AG20443 (cell line): ENCODE data around the gene KCNH1.

Source experiments
- DNase-seq: peaks from one replicate; pipeline ENCODE4 v3.0.0; 2012; ENCODE audit warnings: low spot score, mixed read lengths

Gene KCNH1

GRCh38 chr1:210878564-210878963 lies 255.4 kb downstream of the KCNH1 start:
- no peak for DNase-seq

GRCh38 chr1:210876275-210876674 lies 257.7 kb downstream of the KCNH1 start:
- no peak for DNase-seq

DNA sequence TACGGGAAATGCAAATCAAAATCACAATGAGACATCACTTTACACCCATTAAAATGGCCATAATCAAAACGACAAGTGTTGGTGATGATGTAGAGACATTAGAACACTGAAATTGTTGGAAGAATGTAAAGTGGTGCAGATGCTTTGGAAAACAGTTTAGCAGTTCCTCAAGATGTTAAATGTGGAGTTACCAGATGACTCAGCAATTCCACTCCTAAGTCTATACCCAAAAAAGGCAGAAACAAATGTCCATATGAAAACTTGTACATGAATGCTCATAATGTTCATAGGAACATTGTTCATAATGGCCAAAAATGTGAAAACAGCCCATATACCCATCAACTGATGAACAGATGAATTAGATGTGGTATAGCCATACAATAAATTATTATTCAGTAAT lies 267.4 kb downstream of the KCNH1 start:
- no peak for DNase-seq

DNA sequence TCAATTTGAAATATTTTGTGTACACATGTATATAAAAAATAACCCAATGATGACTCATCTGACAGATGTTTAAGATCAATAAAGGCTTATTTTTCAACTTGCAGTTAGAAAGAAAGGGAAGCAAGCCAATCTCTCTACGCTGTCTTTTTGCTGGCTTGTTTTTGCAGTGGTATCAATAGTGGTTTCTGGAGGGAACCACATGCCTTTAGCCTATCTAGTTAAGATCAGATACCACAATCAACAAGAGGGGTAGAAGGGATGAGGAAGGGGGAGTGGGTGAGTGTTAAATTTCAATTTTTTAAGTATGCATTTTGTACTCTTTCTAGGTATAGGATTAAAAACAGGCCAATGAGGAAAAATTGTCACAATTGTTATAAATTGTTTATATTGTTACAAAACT lies 276.2 kb downstream of the KCNH1 start:
- no peak for DNase-seq

DNA sequence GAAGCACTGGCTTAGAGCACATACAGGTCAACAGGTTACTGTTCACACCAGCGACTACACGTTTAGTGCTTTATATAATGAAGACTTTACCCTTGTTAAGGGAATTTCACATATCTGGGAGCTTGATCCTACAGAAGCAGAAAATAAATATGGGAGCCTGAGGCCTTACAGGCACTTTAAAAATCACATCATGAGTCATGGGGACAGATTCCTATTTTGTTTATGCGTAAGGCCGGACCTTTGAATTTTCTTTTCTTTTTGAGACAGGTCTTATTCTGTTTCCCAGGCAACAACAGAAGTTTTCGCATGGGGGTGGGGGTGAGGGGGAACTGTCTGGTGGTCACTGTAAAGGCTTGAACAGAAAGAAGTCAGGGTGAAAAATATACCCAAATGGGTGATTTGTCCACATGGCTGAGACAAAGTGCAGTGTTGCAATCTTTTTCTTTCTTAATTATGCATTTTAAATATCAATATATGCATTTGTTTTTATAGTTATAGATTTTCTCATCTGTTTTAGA lies 276.7 kb downstream of the KCNH1 start:
- no peak for DNase-seq

DNA sequence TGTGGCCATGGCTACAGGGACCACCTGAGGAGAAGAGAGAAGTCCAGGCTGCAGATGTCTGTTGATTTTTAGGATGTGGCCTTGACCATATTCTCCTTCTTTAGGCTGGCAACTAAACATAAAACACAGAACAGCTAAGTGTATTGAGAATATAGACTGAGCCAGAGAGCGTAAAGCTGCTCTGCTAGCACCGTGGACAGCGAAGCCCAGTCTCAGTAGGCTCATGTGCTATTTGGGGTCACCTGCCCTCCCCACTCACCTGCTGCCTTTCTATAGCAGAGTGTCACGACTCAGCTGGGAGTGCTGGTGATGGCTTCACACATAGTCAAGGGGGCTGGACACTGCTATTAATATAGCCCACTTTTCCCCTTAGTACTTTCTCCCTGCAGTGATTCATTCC lies 278.5 kb downstream of the KCNH1 start:
- DNase-seq: no peak

- DNase-seq: no peak
Observed at GRCh38 chr1:210853276-210853675, 280.7 kb downstream of the KCNH1 start.

DNA sequence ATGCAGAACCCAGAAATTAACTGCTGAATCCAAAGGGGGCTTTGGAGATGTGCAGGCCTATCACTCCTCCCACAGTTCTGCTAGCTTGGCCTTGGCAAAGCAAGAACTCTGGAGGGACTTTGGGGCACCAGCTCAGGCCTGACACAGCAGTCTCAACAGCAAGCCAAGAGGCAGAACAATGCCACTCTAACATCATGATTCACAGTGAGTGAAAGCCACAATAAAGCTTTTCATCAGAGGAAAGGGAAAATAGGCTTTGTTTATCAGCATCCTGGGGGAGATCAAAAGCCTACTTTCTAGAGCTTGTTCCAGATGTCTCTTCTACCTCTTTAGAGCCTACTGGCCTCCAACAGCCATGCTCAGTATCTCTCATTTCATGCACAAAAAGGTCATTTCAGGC lies 283.4 kb downstream of the KCNH1 start:
- DNase-seq: no peak

DNA sequence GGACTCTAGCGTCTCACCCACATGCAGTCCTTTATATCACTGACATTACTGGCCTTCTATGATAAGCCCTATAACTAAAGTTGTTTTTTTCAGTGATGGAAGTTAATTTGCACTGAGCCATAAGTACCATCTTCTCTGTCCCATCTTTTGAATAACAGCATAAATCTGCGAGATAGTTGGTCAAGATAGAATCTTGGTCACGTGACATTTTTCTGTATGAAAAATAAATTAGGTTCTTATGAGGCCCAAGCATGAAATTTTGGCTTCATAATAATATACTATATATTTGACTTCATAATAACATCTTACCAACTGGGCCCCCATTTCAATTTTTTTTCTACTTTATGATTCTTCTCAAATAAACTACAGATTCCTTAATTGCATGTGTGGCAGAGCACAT lies 285.5 kb downstream of the KCNH1 start:
- DNase-seq: no peak

DNA sequence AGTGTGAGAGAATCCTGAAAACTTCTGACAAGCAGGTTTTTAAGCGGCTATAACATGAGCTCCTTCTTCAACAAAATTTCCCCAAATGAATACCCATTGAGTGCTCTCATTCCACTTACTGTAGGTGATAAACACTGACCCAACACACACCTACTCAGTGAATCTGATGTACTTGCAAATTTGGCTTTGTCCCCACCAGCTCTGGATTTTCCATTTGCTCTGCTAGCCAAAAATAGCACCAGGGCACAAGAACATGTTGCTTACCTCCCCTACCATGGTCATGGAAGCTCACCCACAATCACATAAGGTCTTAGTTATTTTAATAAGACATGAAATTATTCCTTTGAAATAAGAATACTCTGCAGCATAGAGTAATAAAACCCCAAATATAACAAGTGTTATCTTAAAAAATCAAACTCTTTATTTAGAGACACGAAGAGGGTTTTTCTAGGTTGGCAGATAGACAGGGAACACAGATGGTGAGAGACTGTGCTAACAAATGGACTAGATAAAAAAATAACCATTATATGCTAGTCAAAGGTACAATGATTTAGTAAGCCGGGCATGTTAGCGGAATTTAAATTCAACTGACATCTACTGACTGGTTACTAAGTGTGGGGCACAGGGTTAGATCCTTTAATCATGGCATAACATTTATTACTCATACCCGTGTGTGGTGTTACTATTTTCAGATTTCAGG lies 291.9 kb downstream of the KCNH1 start:
- no peak for DNase-seq

- DNase-seq: no peak
Observed at GRCh38 chr1:210830034-210831028, 303.6 kb downstream of the KCNH1 start.

- no peak for DNase-seq
Observed at GRCh38 chr1:210828996-210829596, 304.9 kb downstream of the KCNH1 start.

- no peak for DNase-seq
Observed at GRCh38 chr1:210827481-210827880, 306.5 kb downstream of the KCNH1 start.

DNA sequence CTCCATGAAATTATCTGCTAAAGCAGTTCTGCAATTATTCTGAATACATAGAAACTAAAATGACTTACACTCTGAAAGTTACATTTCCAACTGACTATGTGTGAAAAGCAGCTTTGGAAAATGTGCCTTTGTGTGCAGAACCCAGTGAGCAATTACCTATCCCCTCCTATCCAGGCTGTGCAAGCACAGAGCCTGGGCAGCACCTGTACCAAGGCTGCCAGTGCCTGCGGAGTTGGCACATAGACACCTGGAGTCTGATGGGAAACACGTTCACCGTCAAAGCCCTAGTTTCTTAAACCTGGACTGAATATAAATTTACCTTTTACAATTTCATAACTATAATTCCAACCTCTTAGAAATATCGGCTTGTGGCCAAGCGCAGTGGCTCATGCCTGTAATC lies 307.3 kb downstream of the KCNH1 start:
- no peak for DNase-seq

GRCh38 chr1:210822932-210823331 lies 311.0 kb downstream of the KCNH1 start:
- DNase-seq: no peak

GRCh38 chr1:210822241-210822640 lies 311.7 kb downstream of the KCNH1 start:
- no peak for DNase-seq

GRCh38 chr1:210821615-210822014 lies 312.3 kb downstream of the KCNH1 start:
- DNase-seq: no peak

GRCh38 chr1:210819266-210819665 lies 314.7 kb downstream of the KCNH1 start:
- DNase-seq: no peak

- DNase-seq: no peak
Observed at GRCh38 chr1:210817385-210818275, 316.3 kb downstream of the KCNH1 start.

DNA sequence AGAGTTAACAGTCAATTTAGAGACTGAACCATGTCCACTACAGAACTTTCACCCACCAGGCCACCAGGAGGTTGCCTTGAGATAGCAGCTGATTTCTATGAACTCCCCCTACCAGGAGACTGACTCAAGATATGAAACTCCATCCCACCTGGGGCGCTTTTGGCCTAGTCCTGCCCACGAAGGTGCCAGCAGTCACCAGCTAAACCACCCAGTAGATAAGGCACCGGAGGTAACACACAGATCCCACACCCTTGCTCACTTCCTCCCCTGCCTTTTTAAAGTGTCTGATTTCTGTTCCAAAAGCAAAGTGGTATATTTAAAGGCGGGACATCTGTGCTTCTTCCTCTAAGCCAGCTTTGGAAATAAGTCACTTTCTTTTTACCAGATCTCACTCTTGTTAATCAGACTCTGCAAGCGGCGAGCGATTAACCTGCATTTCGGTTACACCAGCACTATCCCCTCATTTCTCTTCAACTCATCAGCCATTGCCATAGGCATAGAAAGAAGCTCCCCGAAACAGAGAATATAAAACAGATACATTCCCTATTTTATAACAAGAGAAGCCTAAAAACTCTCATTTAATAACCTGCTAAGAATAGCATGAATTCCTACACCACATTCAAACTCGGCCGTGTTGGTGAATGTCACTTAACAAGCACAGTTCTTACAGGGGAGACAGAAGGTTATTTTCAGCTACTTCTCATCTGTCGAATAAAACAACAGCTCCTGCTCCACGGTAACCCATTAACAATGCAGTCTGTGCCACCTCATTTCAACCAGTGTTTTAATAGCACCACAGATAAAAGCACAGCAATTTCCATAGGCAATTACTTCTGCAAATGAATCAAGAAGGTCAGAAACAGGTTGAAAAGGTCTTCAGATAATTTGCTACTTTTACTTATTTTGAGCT lies 318.1 kb downstream of the KCNH1 start:
- DNase-seq: no peak
